Mucosa of rectum (tissue), 2 donors: ENCODE data around the gene TPBG.

Experiments used
- H3K27ac ChIP-seq, 2 donors: one replicate each; pipeline ENCODE4 v1.7.0; 2013; ENCODE audit warnings: inconsistent platforms in 2 of 2, low read depth in 2 of 2, low read length in 2 of 2
- H3K27me3 ChIP-seq, 2 donors: one replicate each; pipeline ENCODE4 v1.7.0; 2013; ENCODE audit warnings: low read length in 2 of 2; ENCODE audit not compliant: control insufficient read depth in 2 of 2, insufficient read depth in 2 of 2
- H3K36me3 ChIP-seq, 2 donors: one replicate each; pipeline ENCODE4 v1.7.0; 2013; ENCODE audit warnings: low read length in 2 of 2; ENCODE audit not compliant: control insufficient read depth in 2 of 2, insufficient read depth in 2 of 2
- H3K4me1 ChIP-seq, 2 donors: one replicate each; pipeline ENCODE4 v1.7.0; 2013; ENCODE audit warnings: low read length in 2 of 2, mild to moderate bottlenecking in 1 of 2; ENCODE audit not compliant: control insufficient read depth in 2 of 2, insufficient read depth in 2 of 2
- H3K4me3 ChIP-seq, 2 donors: one replicate each; pipeline ENCODE4 v1.7.0; 2013; ENCODE audit warnings: low read length in 2 of 2
- H3K9ac ChIP-seq, 2 donors: one replicate each; pipeline ENCODE4 v1.7.0; 2013; ENCODE audit warnings: low read length in 2 of 2, low read depth in 1 of 2, mild to moderate bottlenecking in 1 of 2
- H3K9me3 ChIP-seq, 2 donors: one replicate each; pipeline ENCODE4 v1.7.0; 2013; ENCODE audit warnings: low read length in 2 of 2; ENCODE audit not compliant: control insufficient read depth in 2 of 2
- donor health status: healthy.
- donor health status: Normal muscosa, but diverticular disease.

TPBG gene

GRCh38 chr6:82361631-82362030 lies 2.0 kb upstream of the TPBG start:
- H3K36me3 ChIP-seq: no peaks in the 10 kb centered on the region
- peaks cover 0 to 8% of the 10 kb centered on the region in 2 donors for H3K4me1 ChIP-seq
- no peak overlapping the region for H3K27ac ChIP-seq
- H3K4me3 ChIP-seq: no peak overlapping the region
- H3K27me3 ChIP-seq: peaks cover 10 to 24% of the 10 kb centered on the region in 2 donors
- no peak overlapping the region for H3K9ac ChIP-seq
- H3K9me3 ChIP-seq: no peaks in the 10 kb centered on the region

- Histone ChIP-seq H3K27me3 (peaks cover 10 to 24% of the 10 kb centered on the region in 2 donors), H3K4me1 (peaks cover 0 to 8% of the 10 kb centered on the region in 2 donors), H3K27ac (no peak overlapping the region), H3K9ac (no peak overlapping the region), H3K4me3 (no peak overlapping the region), H3K36me3 (no peaks in the 10 kb centered on the region), H3K9me3 (no peaks in the 10 kb centered on the region)
Measured at GRCh38 chr6:82362144-82362543, 1.5 kb upstream of the TPBG start.

- H3K36me3 ChIP-seq: no peaks in the 10 kb centered on the region
- H3K4me1 ChIP-seq: peaks cover 0 to 8% of the 10 kb centered on the region in 2 donors
- no peak overlapping the region for H3K9ac ChIP-seq
- no peaks in the 10 kb centered on the region for H3K9me3 ChIP-seq
- H3K27ac ChIP-seq: peak overlapping the region in 1 of 2 donors; percentile 64
- H3K4me3 ChIP-seq: peak overlapping the region; percentile 81 to 88
- peaks cover 10 to 24% of the 10 kb centered on the region in 2 donors for H3K27me3 ChIP-seq
Measured at GRCh38 chr6:82362878-82363427, 664 bp upstream of the TPBG start.

GRCh38 chr6:82364087-82365015 lies 734 bp downstream of the TPBG start:
- Histone ChIP-seq H3K4me3 (peak overlapping the region; percentile 81 to 88), H3K27ac (peak overlapping the region; percentile 61 to 64), H3K36me3 (no peaks in the 10 kb centered on the region), H3K27me3 (peaks cover 6 to 24% of the 10 kb centered on the region in 2 donors), H3K9me3 (no peaks in the 10 kb centered on the region), H3K9ac (peak overlapping the region; percentile 38 to 75), H3K4me1 (peaks cover 0 to 8% of the 10 kb centered on the region in 2 donors)

GRCh38 chr6:82365016-82365795 lies 1.6 kb downstream of the TPBG start:
- H3K27me3 ChIP-seq: peaks cover 6 to 23% of the 10 kb centered on the region in 2 donors
- peaks cover 0 to 8% of the 10 kb centered on the region in 2 donors for H3K4me1 ChIP-seq
- H3K9me3 ChIP-seq: no peaks in the 10 kb centered on the region
- H3K27ac ChIP-seq: peak overlapping the region; percentile 61 to 64
- H3K4me3 ChIP-seq: peak overlapping the region; percentile 81 to 88
- no peaks in the 10 kb centered on the region for H3K36me3 ChIP-seq
- peak overlapping the region in 1 of 2 donors; percentile 75 for H3K9ac ChIP-seq

- no peaks in the 10 kb centered on the region for H3K36me3 ChIP-seq
- peaks cover 0 to 5% of the 10 kb centered on the region in 2 donors for H3K27me3 ChIP-seq
- H3K9me3 ChIP-seq: no peaks in the 10 kb centered on the region
- no peak overlapping the region for H3K27ac ChIP-seq
- no peak overlapping the region for H3K4me3 ChIP-seq
- no peak overlapping the region for H3K9ac ChIP-seq
- peaks cover 0 to 8% of the 10 kb centered on the region in 2 donors for H3K4me1 ChIP-seq
Measured at GRCh38 chr6:82367704-82368103, 4.1 kb downstream of the TPBG start.

- Histone ChIP-seq H3K4me1 (peaks cover 0 to under 1% of the 10 kb centered on the region in 2 donors), H3K4me3 (no peak overlapping the region), H3K27ac (no peak overlapping the region), H3K9me3 (no peaks in the 10 kb centered on the region), H3K27me3 (no peaks in the 10 kb centered on the region), H3K9ac (no peak overlapping the region), H3K36me3 (no peaks in the 10 kb centered on the region)
Measured at GRCh38 chr6:82370788-82371187, 7.2 kb downstream of the TPBG start.

GRCh38 chr6:82371799-82372546 lies 8.4 kb downstream of the TPBG start:
- no peak overlapping the region for H3K27ac ChIP-seq
- H3K4me1 ChIP-seq: no peaks in the 10 kb centered on the region
- H3K9ac ChIP-seq: no peak overlapping the region
- no peak overlapping the region for H3K4me3 ChIP-seq
- H3K36me3 ChIP-seq: no peaks in the 10 kb centered on the region
- H3K9me3 ChIP-seq: no peaks in the 10 kb centered on the region
- no peaks in the 10 kb centered on the region for H3K27me3 ChIP-seq

GRCh38 chr6:82372656-82373055 lies 9.0 kb downstream of the TPBG start:
- H3K4me3 ChIP-seq: no peak overlapping the region
- no peak overlapping the region for H3K27ac ChIP-seq
- H3K27me3 ChIP-seq: no peaks in the 10 kb centered on the region
- H3K9me3 ChIP-seq: no peaks in the 10 kb centered on the region
- H3K9ac ChIP-seq: no peak overlapping the region
- H3K36me3 ChIP-seq: no peaks in the 10 kb centered on the region
- H3K4me1 ChIP-seq: no peaks in the 10 kb centered on the region
